Measurements from ENCODE around the gene FAM168A.
"Not testable (repeated sequence)": the region's sequence is repeated elsewhere in the genome, so short reads cannot be mapped to it uniquely, and the experiment has no call there.

FAM168A gene

DNA sequence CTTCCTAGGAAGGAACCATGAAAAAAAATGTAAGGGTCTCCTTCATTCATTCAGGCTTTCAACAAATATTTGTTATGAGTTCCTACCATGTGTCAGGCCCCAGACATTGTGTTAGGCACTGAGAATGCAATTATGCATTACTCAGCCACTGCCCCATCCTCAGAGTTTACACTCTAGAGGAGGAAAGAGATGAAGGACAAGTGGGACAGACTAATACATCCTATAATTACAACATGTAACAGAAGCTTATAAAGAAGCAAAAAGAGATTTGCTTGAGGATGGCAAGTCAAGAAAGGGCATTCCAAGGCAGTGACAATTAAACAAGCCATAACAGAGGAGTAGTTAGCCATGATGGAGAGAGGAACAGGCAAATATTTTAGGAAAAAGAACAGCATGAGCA lies 78.6 kb downstream of the FAM168A start:
- DNase-seq (ENCODE audit: low read depth): no peak

DNA sequence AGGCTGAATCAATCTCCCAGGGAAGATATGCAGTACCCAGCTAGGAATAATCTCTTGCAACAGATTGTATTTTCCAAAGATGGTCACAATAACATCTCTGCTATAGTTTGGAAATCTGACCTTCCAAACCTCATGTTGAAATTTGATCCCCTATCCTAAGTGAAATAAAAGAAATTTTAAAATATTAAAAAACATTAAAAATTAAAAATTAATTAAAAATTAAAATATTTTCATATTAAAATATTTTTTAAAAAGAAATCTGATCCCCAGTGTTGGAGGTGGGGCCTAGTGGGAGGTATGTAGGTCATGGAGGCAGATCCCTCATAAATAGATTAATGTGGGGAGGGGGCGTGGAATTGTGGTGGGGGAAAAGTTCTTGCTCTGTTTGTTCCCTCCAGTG lies 79.7 kb downstream of the FAM168A start:
- no peak for DNase-seq (ENCODE audit: low read depth)

DNA sequence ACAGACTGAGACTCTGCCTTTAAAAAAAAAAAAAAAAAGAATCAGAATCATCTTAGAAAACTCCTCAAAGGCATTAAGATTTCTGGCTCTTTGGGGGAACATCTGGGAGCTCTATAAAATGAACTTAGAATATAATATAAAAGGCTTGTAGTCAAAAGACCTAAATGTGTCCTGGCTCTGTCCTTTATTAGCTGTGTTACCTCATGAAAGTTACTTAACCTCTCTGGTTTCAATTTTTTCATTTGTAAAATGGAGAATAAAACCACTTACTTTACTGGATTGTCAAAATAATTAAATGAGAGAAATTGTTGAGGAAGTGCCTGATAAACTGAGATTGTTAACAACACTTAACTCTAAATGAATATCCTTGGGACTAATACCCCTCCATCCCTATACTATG lies 81.8 kb downstream of the FAM168A start:
- DNase-seq (ENCODE audit: low read depth): no peak

DNA sequence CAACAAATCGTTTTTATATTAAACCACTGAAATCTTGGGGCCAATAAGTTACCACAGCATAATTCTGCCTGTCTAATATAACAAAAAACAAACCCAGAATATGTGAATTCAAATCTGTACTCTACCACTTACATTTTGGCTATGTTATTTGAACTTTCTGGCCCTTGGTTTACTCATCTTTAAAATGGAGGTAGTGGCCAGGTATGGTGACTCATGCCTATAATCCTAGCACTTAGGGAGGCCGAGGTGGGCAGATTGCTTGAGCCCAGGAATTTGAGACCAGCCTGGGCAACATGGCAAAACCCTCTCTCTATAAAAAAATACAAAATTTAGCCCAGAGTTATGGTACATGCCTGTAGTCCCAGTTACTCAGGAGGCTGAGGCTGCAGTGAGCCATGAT lies 84.2 kb downstream of the FAM168A start:
- DNase-seq (ENCODE audit: low read depth): no peak

DNA sequence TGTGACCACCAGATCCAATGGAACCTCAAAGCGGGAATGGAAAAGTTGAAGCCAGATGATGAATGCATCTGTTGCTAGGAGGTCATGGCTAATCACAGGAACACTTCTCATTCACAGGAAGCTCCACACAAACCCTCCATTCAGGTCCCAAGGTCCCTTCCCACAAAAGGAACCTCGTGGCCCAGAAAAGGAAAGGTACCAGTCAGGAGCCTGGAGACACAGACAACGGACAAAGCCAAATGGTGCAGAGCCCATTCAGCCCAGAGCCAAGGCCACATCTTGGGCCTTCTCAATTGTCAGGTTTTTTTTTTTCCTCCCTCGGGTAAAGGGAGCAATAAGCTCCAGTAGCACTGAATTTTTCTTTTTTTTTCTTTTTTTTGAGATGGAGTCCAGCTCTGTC lies 87.0 kb downstream of the FAM168A start:
- DNase-seq (ENCODE audit: low read depth): no peak

DNA sequence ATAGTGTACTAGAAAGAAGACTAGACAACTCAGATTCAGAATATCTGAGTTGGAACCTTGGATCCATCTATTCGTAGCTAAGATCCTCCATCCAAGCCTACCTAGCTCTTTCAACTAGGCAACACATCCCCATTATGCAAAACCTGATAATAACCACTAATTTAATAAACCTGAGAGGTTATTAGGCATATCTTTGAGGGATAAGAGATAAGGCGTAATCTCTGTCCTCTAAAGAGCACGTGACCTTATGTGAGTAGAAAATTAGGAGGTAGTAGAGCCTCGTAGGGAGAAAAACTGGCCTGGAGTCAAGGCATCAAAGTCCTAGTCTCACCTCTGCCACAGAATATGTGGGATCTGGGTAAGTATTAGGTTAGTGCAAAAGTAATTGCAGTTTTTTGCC lies 87.8 kb downstream of the FAM168A start:
- no peak for DNase-seq (ENCODE audit: low read depth)

DNA sequence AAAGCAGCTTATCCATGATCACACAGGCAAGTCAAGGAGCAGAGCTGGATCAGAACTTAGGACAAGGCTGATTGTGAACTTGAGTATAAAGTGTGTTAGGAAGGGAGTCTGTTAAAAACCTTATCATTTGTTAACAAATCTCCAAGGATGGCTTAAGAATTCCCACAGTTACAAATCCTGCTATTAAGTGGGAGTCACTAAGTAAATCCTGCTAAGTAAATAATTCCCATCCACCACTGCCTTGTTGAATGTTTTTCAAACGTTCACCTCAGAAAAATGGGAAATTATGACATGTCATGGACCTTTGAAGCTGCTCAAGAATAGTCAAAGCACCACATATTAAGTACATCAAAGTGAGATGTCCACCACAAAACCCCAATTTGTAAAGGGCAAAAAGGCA lies 88.7 kb downstream of the FAM168A start:
- DNase-seq (ENCODE audit: low read depth): no peak

DNA sequence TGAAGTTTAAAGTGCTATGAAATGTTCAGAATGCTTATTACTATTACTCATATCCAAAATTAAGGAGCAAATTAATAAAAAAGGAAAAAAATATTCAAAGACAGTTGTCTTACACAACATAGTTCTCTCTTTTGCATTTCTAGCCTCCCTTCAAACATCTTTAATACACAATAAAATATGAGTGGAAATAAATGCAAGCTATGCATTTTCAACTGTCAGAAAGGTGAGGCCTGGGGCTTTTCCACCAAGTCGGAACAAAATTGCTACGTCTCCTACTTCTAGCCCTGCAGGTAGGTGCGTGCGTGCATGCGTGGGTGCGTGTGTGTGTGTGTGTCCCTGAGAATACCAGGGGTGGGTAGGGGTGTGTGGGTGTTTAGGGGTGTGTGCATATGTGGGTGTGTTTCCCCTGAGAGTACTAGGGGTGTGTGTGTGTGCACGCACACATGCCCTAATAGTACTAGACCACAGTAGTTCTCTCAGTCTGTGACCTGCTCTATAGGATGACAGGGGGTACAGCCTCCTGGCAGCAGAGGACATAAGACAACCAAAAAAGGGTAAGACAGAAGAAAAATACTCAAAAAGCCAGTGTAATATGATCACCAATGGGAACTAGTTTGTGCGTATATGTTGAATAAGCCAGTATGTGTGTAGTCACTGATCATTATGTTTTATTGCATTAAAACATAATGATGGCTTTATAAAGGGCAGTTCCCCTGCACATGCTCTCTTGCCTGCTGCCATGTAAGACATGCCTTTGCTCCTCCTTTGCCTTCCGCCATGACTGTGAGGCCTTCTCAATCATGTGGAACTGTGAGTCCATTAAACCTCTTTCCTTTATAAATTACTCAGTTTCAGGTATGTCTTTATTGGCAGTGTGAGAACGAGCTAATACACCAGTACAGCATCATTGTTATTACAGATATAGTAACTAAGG lies 89.4 kb downstream of the FAM168A start:
- DNase-seq (ENCODE audit: low read depth): no peak

DNA sequence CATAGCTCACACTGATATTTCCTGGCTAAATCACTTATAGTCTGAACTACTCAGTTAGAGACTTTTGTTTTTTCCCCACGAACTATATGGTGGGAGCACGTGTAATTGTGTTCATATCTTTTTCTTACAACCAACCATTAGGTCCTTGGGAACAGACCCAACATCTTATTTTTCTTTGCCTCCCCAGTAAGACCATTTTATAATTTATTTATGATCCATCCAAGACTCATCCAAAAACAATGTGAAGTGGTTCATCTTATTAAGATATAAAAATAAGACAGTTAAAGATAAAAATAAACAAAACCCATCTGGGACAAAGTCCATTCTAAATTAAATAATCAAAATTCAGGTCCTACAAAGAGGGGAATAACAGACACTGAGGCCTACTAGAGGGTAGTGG lies 90.8 kb downstream of the FAM168A start:
- DNase-seq (ENCODE audit: low read depth): no peak

DNA sequence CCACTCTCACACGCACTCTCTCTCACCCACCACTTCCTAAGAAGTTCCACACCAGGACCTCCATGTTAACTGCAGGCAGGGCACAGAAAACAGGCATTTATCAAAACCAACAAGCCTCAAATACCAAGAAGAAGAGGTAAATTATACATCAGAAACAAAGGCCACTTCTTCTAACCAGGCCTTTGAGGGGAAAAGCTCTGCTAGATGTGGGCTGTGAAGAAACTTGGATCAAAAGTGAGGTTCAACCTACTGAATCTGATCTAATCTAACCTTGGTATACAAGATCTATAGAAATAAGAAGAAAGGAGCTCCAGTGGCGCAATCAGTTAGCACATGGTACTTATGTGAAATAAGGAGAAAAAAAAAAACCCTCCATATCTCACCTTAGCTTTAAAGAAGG lies 91.9 kb downstream of the FAM168A start:
- no peak for DNase-seq (ENCODE audit: low read depth)

DNA sequence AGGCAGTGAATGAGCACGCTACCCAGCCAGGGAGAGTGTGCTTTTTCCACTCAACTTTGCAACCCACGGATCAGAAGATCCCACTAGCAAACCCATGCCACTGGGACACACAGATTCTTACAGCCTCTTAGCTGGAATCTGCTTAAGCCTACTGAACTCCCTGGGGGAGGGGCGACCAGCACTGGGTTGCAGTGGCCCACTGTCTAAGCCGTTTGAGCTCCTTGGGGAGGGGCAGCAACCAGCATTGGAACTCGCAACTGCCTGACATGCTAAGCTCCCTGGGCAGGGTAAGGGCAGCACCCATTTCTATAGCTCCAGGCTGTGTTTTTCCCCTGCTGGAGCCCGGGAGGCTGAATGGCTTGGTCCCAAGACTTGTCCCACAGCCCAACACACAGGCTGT lies 99.6 kb downstream of the FAM168A start:
- DNase-seq (ENCODE audit: low read depth): no peak

DNA sequence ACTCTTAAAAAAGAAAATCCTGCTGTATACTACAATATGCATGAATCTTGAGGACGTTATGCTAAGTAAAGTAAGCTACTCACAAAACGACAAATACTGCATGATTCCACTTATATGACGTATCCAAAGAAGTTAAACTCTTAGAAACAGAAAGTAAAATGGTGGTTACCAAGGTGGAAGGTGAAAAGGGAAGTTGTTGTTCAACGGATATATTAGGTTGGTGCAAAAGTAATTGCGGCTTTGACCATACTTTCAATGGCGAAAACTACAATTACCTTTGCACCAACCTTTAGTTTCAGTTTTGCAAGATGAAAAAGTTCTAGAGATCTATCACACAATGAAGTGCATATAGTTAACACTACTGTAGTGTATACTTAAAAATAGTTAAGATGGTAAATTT lies 101.8 kb downstream of the FAM168A start:
- DNase-seq (ENCODE audit: low read depth): no peak

DNA sequence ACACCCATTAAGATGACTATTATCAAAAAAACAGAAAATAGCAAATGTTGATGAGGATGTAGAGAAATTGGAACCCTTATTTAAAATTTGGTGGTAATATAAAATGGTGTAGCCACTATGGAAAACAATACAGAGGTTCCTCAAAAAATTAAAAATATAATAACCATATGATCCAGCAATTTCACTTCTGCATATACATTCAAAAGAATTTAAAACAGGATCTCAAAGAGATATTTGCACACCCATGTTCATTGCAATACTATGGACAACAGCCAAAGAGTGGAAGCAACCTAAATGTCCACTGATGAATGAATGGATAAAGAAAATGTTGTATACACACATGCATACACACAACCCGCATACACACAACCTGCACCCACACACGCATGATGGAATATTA lies 102.2 kb downstream of the FAM168A start:
- no peak for DNase-seq (ENCODE audit: low read depth)

DNA sequence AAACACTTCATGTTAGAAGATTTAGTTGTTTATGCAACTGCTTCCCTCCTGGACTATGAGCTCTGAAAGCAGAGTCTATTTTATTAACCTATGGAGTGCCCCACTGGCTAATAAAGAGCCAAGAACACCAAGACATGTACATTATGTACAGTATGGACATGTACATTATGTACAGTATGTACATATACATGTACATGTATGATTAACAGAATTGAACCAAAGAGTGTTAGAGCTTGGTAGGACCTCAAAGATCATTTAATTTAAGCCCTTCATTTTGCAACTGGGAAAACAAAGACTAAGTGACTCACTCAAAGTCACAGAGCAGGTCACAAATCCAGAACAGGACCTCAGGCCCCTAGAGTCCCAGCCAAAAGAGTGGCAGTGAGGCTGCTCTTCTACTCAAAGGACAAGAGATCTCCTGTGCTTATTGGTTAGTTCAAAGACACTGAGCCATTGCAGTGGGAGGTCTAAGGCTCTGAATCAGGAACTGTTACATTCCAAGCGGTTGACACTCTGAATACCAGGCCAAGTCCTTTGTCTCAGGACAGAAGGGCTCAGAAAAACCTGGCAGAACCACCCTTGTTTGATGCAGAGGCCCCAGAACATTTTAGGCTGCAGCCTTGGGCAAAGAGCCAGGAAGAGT lies 103.8 kb downstream of the FAM168A start:
- no peak for DNase-seq (ENCODE audit: low read depth)

DNA sequence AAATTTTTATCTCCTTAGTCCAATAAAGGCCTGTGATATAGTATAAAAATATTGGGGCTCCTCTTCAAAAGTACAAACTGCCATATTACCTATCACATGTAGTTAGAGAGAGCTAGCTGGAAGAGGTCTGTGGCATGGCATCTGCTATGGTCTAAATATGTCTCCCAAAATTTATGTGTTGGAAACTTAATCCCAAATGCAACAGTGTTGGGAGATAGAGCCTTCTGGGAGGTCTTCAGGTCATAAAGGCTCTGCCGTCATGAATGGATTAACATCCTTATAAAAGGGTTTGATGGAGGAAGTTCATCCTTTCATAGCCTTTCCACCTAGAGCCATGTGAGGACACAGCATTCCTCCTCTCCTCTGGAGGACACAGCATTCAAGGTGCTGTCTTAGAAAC lies 116.3 kb downstream of the FAM168A start:
- DNase-seq (ENCODE audit: low read depth): no peak

DNA sequence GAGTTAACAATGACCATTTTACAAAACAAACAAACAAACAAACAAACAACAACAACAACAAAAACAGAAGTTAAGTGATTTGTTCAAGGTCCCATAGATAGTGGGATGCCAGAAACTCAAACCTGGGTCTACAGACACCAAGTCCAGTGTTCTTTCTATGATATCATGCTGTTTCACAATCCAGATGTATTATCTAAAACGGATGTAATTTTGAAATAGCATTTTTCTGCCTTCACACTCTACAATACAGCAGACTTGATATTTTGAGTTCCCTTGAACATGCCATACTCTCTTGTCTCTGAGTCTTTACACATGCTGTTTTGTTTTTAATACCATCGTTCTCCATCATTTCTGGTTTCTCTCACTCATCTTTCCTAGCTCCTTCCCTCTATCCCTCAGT lies 117.2 kb downstream of the FAM168A start:
- no peak for DNase-seq (ENCODE audit: low read depth)

DNA sequence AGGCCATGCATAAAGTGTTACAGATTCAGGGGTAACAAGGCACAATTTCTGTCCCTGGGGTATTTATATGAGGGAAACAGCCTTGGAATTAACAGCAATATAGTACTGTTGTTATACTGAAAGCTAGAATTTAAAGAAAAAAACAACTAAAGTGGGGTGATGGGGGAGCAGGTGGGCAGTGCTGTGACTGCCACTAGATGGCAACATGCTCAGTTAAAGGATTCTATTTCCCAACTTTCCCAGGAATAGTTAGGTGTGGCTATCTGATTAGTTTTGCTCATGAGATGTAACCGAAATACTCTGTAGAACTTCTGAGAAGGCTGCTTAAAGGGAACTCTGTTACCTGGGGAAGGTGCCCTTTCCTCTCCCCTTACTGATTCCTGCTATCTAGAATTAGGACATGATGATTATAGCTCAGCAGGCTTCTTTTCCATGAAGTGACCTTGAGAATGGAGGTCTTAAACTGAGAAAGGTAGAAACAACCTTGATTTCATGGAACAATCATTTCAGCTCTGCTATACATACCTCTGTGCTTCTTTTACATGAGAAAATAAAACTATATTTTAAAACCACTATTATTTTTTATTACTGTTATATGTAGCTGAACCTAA lies 119.1 kb downstream of the FAM168A start:
- no peak for DNase-seq (ENCODE audit: low read depth)

DNA sequence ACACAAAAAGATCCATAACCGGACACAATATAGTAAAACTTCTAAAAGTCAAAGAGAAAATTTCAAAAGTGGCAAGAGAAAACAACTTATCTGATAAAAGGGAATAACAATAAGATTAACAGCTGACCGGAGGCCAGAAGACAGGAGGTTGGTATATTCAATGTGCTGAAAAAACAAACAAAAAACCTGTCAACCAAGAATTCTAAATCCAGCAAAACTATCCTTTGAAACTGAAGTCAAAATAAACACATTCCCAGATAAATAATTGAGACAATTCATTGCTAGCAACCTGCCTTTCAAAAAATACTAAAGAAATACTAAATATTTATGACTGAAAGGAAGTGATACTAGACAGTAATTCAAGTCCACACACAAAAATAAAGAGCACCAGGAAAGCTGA lies 120.4 kb downstream of the FAM168A start:
- no peak for DNase-seq (ENCODE audit: low read depth)

DNA sequence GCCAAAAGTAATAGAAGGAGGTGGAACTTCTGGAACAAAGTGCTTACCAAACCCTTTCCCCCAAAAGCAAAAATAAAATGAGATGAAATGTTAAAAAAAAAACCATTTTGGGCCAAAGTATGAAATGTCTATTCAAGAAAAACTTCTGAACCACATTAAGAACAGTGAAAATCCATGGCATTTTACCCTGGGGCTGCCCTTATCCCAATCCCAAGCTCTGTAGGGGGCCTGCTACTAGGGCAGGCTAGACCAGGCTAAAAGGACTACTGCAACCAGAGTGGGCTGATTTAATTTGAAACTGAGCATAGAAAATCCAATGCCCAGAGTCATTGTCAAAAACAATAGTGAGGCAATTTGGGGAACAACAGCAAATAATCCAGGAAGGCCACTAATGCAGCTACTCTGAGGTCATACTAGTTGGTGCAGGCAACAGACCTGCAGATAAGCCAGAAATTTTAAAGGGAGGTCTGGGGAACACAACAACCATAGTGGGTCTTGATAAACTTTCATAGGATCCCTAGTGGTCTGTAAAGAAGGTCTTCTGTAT lies 122.3 kb downstream of the FAM168A start:
- no peak for DNase-seq (ENCODE audit: low read depth)

DNA sequence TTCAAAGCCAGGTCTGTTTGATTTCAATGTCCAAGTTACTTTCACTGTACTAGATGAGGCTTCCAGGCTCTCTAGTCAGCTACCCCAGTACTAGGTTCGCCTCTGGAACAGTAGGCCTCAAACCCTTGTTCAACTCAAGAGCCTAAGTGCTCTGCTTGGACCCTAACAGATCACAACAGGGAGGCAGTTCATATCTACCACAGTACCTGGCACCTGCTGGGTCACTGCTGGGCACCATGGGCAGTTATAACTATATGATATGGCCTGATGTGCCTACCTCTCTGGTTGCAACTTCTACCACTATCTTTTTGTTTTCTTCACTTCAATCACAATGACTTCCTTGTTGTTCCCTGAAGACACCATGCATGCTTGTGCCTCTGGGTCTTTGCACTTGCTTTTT lies 124.7 kb downstream of the FAM168A start:
- no peak for DNase-seq (ENCODE audit: low read depth)

DNA sequence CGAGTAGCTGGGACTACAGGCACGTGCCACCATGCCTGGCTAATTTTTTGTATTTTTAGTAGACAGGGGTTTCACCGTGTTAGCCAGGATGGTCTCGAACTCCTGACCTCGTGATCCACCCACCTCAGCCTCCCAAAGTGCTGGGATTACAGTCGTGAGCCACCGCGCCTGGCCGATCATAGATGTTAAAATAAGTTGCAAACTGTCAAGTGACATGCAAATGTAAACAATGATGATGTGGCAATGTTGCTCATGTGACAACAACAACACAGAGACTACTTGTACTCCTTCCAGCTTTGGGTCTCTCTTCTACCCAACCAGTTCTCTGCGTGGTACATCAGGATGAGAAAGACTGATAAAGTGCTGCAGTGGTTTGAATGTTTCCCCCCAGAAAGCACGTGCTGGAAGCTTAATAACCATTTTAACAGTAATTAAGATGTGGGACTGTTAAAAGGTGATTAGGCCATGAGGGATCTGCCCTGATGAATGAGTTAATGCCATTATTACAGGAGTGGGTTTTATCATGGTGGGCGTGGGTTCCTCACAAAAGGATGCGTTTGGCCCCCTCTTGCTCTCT lies 127.8 kb downstream of the FAM168A start:
- DNase-seq (ENCODE audit: low read depth): not testable (repeated sequence)

DNA sequence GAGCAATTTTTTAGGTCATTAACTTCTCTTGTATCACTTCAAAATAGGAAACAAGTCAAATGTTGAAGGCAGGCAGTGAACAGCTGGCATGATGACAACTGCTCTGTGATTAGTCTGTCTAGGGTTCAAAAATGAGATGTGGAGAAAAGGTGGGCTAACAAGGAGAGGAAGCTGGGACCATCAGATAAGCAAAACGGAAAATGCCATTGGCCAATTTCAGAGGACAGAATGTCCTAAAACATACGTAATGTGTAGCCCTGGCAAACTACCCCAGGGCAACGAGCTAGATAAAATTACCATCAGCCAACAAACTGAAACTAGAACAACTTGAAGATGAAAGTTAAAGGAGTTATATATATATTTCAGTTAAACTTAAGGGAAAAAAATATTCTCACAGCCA lies 128.5 kb downstream of the FAM168A start:
- no peak for DNase-seq (ENCODE audit: low read depth)
